T1000 (cell line): ENCODE measurements around the gene GPR15LG.

Experiments
- DNase-seq: peaks from one replicate; lab custom pipeline; 2025; ENCODE audit warnings: mixed read lengths; lab: John Stamatoyannopoulos, UW

The GPR15LG gene

DNA sequence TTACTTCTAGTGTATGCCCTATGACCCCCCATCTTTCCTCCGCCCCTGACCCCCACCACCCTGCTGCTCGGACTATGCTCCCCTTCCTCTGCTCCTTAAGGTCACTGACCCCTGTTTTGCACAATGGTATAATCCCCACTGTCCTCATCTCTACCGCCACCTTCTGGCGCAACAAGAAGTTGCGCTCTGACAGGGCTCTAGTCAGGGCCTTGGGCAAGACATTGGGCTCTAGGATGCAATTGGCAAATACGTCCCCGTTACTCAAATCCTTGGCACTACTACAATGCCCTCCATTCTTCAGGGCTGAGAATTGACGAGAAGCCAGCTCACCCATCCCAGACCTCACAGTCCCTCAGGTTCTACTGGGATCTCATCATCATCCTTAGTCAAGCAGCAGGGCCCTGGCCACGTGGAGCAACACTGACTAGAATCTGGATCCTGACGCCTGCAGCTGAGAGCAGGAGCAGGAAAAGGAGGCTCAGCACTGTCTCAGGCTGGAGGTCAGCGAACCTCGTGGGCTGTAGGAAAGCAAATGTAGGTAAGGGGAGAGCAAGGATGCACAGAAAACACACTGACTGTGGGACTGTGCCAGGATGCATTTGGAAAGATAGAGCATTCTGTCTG, 41.1 kb downstream of the GPR15LG start:
- DNase-seq = no peak

DNA sequence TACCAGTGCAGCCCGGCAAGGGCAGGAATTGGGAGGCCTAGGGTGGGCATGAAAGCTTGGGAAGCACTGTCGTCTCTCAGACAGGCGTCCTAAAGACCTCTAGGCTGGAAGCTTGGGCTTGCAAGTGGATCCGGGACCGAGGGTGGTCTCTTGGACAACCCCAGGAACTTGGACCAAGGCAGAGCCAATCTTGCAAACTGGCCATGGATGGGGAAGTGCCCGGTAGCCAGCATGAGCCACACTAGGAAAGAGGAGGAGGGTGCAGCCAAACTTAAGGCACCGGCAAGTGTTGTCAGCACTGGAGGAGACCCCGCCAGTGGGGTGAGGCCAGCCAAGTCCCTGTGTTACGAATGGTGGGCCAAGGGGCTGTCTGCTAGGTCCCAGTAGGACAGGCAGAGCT, 43.2 kb downstream of the GPR15LG start:
- no peak for DNase-seq

GRCh38 chr10:84217746-84218145, 44.1 kb downstream of the GPR15LG start:
- no peak for DNase-seq

DNA sequence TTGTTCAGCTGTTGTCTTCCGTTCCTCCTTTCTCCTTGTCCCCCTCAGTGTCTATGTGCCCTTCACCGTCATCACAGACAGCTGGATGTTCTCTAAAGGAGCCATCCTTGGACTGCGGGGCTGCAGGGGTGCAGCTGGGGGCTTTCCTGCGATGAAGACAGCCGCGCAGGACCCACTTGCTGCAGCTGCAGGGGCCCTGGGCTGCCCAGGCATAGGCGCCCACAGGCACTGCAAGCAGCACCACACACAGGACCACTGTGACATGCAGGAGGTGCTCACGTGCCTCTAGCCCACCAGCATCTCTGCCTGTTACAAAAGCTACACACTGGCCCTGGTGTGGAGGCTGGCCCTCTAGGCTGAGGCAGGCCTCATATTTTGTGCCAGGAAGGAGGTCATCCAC, 48.3 kb downstream of the GPR15LG start:
- no peak for DNase-seq

DNA sequence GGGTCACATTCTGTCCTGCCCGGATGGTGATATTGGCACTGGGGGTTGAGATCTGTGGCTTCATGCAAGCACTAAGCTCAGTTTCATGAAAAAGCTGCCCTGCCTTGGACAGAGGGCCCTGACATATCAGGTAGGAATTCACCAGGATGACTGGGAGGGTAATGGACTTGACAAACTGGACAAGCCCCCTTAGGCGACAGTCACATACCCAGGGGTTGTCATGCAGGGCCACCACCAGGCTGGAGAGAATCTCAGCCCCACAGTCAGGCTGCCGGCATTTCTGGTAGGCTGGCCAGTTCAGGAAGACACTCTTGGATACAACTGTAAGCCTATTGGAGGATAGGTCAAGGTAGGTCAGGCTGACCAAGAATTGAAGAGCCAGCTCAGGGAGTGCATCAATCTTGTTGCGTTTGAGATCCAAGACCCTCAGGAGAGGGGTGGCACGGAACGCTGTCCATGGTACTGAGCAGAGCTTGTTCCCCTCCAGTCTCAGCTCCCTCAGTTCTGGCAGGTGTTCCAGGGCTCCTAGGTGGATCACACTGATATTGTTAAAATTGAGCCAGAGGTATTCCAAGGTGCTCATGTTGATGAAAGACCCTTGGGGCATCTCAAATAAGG, 50.9 kb downstream of the GPR15LG start:
- DNase-seq = no peak

- no peak for DNase-seq
Measured at GRCh38 chr10:84225427-84226173, 52.0 kb downstream of the GPR15LG start, which contains the start of gene LRIT2. LRIT2 (minus strand) TSS chr10:84225544; CDS start chr10:84225520, 24 bp downstream.

GRCh38 chr10:84226616-84227015, 53.0 kb downstream of the GPR15LG start:
- no peak for DNase-seq

DNA sequence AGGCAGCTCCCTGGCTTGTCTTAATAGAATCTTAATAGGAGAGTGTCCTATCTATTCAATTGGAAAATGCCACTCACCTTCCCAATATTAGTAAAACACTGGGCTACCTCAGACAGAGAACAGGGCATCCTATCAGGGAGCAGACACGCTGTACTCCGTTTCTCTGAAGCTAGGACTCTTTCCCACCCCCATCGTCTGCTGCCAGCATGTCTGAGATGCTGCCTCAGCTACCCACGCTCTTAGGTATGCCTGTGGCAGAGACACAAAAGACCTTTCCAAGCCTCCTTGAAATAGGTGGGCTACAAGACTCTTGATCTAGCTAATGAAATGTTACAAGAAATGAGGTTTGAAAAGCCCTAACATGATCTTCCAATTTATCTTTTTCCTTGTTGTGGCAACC, 54.2 kb downstream of the GPR15LG start:
- no peak for DNase-seq

DNA sequence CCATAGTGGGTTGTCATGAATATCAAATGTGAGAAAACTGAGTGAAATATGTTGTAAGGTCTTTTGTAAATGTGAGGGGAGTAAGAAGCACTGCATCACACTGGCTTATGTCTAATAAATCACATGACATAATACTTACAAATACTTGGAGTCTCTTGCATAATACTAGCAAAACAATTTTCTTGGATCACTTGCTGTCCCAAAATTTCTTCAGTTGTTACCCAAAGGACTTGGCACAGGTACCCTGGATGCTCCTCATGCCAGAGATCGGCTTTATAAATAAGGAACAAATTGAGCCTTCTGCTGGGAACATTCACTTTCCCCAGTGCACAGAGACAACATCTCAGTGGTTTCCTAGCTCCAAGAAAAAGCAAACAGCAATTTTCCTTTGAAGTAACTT, 56.8 kb downstream of the GPR15LG start:
- DNase-seq = no peak

DNA sequence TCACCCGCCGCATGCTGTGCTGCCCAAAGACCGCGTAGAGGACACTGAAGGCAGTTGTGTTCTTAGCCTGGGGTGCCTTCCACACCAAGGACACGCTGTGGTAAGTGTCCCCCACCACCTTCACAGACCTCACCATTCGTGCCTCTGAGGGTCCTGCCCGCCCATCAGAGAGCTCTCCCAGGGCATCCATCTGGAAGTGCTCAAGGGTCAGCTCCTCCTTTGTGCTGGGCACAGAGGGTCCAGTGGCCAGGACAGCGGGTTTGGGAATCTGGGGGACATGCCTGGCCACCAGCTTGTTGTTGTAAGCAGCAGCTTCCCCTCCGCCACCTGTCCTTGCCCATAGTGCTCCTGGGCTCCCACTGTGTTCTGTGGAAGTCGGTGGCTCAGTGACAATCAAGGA, 58.8 kb downstream of the GPR15LG start:
- DNase-seq = no peak

- no peak for DNase-seq
Measured at GRCh38 chr10:84233940-84234339, 60.3 kb downstream of the GPR15LG start.

DNA sequence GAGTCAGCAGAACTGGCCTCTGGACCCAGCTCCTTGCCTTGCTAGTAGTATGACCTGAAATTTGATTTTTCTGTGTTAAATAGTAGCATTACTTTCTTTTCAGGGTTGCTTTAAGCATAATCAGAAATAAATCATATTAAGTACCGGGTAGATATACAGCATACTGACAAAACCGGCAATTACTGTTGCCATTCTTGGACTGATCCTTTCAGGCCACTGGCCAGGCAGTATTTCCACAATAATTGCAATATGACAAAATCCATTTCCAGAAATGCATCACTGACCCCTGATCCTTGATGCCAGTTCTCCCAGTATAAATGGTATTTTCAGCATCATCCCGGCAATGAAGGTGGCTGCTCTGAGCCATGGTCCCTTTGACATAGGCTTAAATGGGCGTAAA, 60.9 kb downstream of the GPR15LG start:
- DNase-seq = no peak
